ENCODE data around the gene ZSWIM1.

- TF ChIP-seq SP1 (IDR thresholded peaks at IDR 0.05): no peak
- TF ChIP-seq FOXM1 (IDR thresholded peaks at IDR 0.05; ENCODE audit: borderline replicate concordance): no peak
- TF ChIP-seq BHLHE40 (IDR thresholded peaks at IDR 0.05; ENCODE audit: borderline replicate concordance): no peak
- TF ChIP-seq NFRKB (IDR thresholded peaks at IDR 0.05): no peak
- TF ChIP-seq FOXA1 (IDR thresholded peaks at IDR 0.05): no peak
- TF ChIP-seq SUZ12 (IDR thresholded peaks at IDR 0.05): no peak
- TF ChIP-seq ELF4 (IDR thresholded peaks at IDR 0.05): no peak
- no peak for TF ChIP-seq ZNF384 (IDR thresholded peaks at IDR 0.05)
- no peak for TF ChIP-seq L3MBTL2 (conservative IDR thresholded peaks at IDR 0.05)
- TF ChIP-seq HDGF (IDR thresholded peaks at IDR 0.05; ENCODE audit: borderline replicate concordance): no peak
Measured at GRCh38 chr20:45912344-45912682, 31.3 kb downstream of the ZSWIM1 start.
